CD4-positive, alpha-beta T cell treated with Interleukin-4 for 4 hours (primary cell): Measurements from ENCODE around the gene CPT1A.

Source experiments
- DNase-seq: peaks from one replicate; pipeline ENCODE4 v3.0.0-alpha.2; 2020

CPT1A gene

GRCh38 chr11:68828155-68828931 lies 13.4 kb downstream of the CPT1A start:
- DNase-seq = no peak

- no peak for DNase-seq
Measured at GRCh38 chr11:68827733-68828132, 14.0 kb downstream of the CPT1A start.

DNA sequence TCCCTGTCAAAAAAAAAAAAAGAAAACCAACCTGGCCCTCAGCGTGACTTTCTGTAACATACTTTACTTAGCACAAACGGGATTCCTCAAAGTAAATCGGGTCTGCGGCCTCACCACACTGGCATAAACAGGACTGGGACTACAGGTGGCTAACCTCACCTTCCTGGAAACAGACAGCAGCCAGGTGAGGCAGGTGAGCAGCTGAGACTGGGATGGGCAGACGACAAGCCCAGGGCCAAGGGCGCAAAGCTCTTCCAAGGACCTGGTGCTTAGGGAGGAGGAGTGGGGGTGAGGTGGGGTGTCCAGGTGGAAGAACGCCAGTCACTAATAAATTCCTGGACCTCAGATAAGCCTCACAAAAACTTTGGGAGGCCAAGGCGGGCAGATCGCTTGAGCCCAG lies 15.0 kb downstream of the CPT1A start:
- no peak for DNase-seq

GRCh38 chr11:68825571-68825970 lies 16.1 kb downstream of the CPT1A start:
- DNase-seq = peak; percentile 52

DNA sequence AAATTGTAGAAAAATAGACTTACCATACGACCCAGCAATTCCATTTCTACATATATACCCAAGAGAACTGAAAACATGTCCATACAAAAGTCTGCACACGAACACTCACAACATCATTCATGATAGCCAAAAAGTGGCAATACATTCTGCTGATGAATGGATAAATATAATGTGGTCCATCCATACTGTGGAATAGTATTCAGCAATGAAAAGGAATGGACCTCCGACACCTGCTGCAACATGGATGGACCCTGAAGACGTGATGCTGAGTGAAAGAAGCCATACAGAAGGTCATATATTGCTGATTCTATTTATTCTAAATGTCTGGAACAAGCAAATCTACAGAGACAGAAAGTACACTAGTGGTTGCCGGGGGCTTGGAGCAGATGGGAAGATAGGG lies 19.2 kb downstream of the CPT1A start:
- no peak for DNase-seq

DNA sequence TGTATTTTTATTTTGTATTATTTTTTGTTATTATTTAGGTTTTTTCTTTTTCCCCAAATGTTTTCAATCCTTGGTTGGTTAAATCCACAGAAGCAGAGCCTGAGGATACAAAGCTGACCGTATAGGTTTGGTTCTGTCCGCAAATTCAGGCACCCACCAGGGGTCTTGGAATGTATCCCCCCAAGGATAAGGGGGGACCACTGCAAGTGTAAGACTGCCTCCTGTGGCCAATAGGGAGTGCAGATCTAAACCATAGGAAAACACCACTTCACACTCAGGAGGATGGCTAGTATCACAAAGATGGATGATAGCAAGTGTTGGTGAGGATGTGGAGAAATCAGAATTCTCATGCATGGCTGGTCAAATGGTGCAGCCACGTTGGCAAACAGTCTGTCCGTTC lies 20.0 kb downstream of the CPT1A start:
- no peak for DNase-seq

DNA sequence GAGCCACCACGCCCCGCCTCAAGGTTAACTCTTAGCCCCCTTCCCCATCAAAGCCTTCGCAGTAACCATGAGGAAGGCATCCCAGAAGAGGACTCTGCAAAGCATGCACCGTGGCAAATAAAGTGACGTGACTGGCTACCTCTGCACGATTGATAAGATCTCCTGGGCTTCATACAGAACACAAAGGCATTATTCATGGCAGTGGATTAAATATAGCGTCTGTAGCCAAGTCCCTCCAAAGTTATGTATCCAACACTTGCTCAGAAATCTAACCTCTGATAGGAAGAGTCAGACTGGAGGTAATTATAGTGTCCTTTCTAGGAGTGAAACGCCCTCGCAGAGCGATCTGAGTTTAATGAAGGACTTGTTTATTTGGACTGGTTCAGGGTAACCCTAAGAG lies 22.4 kb downstream of the CPT1A start:
- DNase-seq = no peak

DNA sequence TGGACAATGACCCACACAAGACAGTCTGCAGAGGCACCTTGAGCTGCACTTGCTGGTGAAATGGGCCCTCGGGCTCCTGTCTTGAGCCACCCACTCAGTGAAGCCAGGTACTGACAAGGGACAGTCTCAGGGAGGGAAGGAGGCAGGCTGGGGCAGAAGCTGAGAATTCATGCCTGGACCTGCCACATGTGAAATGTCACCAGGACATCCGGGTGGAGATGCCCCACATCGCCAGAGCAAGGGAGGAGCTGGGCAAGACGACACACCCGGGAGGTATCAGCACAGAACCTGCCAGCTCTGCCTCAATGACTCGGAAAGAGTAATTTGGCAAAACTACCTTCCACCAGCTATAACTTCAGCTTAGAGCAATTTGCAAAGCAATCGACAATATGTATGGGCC lies 23.5 kb downstream of the CPT1A start:
- no peak for DNase-seq

- DNase-seq = no peak
Measured at GRCh38 chr11:68817554-68817953, 24.2 kb downstream of the CPT1A start.

- DNase-seq = peak; percentile 52
Measured at GRCh38 chr11:68816917-68817419, 24.7 kb downstream of the CPT1A start.

GRCh38 chr11:68816251-68816776 lies 25.4 kb downstream of the CPT1A start:
- DNase-seq = no peak

GRCh38 chr11:68813773-68814172 lies 27.9 kb downstream of the CPT1A start:
- no peak for DNase-seq

DNA sequence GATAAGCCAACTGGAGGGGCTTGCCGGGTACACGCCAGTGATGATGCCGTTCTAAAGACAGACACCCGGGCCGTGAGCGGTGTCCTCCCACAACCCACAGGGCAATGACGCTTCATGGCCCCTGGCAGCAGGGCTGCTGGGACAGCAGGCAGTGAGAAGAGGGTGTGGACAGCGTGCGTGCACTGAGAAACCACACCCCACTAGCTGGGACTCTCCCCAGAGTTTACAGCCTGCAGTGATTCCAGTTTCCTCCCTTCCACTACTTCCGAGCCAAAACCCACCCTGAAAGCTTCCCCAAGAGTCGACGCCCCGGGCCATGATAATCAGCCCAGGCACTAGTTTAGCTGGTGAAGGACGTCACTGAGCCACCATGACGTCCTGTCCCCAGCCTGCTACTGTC lies 29.2 kb downstream of the CPT1A start:
- DNase-seq = no peak

DNA sequence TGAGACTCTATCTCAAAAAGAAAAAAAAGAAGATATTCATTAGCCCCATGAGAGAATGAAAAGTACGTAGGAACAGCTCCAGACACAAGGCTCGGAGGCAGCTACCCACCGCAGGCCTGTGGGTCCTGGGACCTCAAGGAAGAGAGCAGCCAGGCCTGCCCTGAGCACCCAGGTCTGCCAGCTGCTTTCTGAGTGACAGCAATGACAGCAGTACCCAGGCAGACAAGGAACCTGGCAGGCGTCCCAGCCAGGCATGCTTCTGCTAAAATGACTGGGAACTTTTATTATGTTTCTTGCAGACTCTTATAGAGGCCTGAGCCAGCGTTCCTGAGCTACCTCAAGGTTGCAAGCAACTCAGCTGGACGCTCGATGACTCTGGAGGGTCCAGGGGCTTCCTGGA lies 31.6 kb downstream of the CPT1A start:
- DNase-seq = no peak

GRCh38 chr11:68809506-68809905 lies 32.2 kb downstream of the CPT1A start:
- DNase-seq = no peak

GRCh38 chr11:68808787-68809186 lies 32.9 kb downstream of the CPT1A start:
- no peak for DNase-seq

- no peak for DNase-seq
Measured at GRCh38 chr11:68806931-68807844, 34.5 kb downstream of the CPT1A start.

- DNase-seq = no peak
Measured at GRCh38 chr11:68804786-68805185, 36.9 kb downstream of the CPT1A start.

DNA sequence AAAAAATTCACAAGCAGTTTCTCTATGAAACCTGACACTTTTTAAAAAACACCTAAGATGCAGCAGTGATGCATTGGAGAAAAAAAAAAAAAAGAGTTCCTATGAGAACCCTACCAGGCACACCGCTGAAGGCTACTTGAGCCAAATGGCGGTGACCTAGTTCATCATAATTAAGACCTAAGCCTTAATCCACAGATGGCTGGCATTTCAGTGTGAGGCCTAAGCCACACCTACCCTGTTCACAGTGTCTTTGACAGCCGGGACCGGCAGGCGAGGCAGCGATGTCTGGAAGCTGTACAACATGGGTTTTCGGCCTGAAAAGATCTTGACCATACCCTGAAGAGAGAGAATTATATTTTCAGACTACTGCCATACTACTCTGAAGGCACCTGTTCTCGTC lies 38.0 kb downstream of the CPT1A start:
- DNase-seq = no peak

- DNase-seq = peak; percentile 30
Measured at GRCh38 chr11:68798221-68798813, 43.4 kb downstream of the CPT1A start.

- no peak for DNase-seq
Measured at GRCh38 chr11:68796801-68797200, 44.9 kb downstream of the CPT1A start.

GRCh38 chr11:68792400-68792966 lies 49.2 kb downstream of the CPT1A start:
- no peak for DNase-seq

GRCh38 chr11:68784653-68785052 lies 57.1 kb downstream of the CPT1A start:
- DNase-seq = no peak
